IPS DF 6.9 (cell line): Measurements from ENCODE around the gene FOXL3.
A peak's percentile ranks its signal among the peaks of the same experiment; 100 is the strongest.
"Not testable (repeated sequence)": the region's sequence is repeated elsewhere in the genome, so short reads cannot be mapped to it uniquely, and the experiment has no call there.

Experiments
- DNase-seq: peaks from one replicate; pipeline ENCODE4 v3.0.0-alpha.2; 2013; ENCODE audit warnings: low read depth, low spot score
- H3K27ac ChIP-seq: one replicate; pipeline ENCODE4 v1.5.1; 2013; ENCODE audit warnings: low read length, control low read depth
- H3K27me3 ChIP-seq: 2 replicates; pipeline ENCODE4 v1.6.1; 2013; ENCODE audit warnings: mild to moderate bottlenecking, low read length; ENCODE audit not compliant: control insufficient read depth, insufficient read depth
- H3K36me3 ChIP-seq: 2 replicates; pipeline ENCODE4 v1.6.1; 2013; ENCODE audit warnings: low read length; ENCODE audit not compliant: control insufficient read depth, insufficient read depth
- H3K4me1 ChIP-seq: 2 replicates; pipeline ENCODE4 v1.6.1; 2013; ENCODE audit warnings: low read length; ENCODE audit not compliant: control insufficient read depth, insufficient read depth
- H3K4me3 ChIP-seq: 2 replicates; pipeline ENCODE4 v1.5.1; 2013; ENCODE audit warnings: mild to moderate bottlenecking, low read length
- H3K9me3 ChIP-seq: 2 replicates; pipeline ENCODE4 v1.6.1; 2013; ENCODE audit warnings: low read length, inconsistent platforms; ENCODE audit not compliant: control insufficient read depth, insufficient read depth
- WGBS: extraction: QIAGEN DNeasy Blood & Tissue Kit; methylation state at CpG from one replicate; pipeline ENCODE4 v1.1.7; 2013; ENCODE audit warnings: mixed read lengths, missing lambda C conversion rate; ENCODE audit not compliant: insufficient read length, insufficient coverage; 5-methylcytosine and 5-hydroxymethylcytosine counted together

Gene FOXL3

DNA sequence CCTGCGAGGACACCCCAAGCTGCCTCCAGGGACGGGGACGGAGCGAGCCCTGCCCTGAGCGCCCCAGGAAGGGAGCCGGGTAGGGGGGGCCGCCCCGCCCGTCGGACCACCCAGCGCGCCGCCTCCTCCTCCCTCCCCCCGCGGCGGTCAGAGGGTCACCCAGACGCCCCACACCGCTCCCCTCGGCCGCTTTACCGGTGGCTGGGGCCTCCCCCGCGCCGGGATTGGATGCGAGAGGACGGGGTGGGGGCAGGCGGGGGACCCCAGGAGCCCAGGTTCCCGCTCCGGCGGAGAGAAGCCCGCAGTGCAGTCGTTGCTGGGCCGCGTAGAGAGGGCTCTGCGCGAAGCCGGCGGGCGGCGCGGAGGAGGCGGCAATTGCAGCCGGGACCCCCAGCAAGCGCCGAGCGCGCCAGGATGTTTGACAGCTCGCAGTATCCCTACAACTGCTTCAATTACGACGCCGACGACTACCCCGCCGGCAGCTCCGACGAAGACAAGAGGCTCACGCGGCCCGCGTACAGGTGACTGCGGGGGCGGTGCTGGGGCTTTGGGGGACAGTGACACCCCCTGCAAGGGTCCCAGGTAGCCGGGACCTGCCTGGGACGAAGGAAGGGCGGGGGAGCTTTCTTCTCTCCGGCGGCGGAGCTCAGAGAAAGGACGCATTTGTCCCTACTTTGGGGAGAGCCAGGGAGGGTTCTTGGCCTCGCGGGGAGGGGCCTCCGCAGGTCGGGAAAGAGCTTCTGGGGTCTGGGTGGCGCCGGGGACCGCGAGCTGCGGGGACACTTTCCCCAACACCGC, at the start of gene FOXL3:
Gene FOXL3 (plus strand): TSS at position 415 of the 798 bp plus-strand sequence. CDS start 0 bp downstream, at position 415.
- Histone ChIP-seq H3K27me3 (peaks cover 40% of the 10 kb centered on the region), H3K4me1 (peaks cover 4% of the 10 kb centered on the region), H3K9me3 (no peaks in the 10 kb centered on the region), H3K4me3 (peak within 1 kb of the TSS; percentile 18), H3K36me3 (no peaks in the 10 kb centered on the region; the same call in 1 of the 2 replicates), H3K27ac (no peak within 1 kb of the TSS)
- no peak for DNase-seq
- no CpG with 5 or more reads among the region's 79 CpGs for WGBS

DNA sequence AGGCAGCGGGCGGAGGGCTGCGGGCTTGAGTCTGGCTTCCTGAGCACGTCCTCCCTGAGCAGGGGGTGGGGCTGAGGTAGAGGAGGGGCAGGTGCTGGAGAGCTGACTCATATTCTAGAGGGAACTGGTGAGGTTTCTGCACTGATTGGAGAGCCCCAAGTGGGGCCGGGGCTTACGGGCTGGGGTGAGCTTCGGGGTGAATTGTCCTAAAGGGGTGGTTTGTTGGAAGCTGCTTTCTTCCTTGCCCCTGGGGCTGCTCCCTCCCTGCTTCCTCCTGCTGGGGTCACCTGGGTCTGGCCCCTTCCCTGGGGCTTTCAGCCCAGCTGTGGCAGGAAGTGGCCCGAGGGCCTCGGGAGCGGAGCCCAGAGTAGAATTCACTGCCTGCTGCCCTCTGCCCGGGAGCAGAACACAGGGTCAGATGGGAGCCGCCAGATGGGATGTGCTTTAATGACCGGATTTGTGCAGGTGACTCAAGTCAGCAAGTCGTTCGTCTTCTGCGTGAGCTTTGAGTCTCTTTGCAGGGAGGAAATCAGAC, 49.0 kb upstream of the FOXL3 start:
- WGBS, result no CpG with 5 or more reads among the region's 16 CpGs
- no peak overlapping the region for H3K27ac ChIP-seq

DNA sequence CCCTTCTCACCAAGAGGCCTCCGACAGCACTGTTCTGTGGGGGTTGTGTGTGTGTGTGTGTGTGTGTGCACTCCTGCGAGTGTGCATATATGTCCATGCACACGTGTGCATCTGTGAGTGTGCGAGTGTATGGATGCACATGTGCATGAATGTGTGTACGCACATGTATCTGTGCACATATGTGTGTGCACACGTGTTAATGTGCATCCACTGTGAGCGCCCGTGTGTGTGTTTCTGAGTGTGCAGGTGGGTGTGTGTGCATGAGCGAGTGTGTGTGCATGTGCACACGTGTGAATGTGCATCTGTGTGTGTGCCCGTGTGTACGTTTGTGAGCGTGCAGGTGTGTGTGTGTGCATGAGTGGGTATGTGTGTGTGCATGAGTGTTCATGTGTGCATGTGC, 48.5 kb upstream of the FOXL3 start:
- H3K27ac ChIP-seq, result no peak overlapping the region
- 0 out of 2 replicates have a peak, but pooled peaks cover 2% of the 10 kb centered on the region for H3K36me3 ChIP-seq
- no peak overlapping the region for H3K4me3 ChIP-seq
- no peaks in the 10 kb centered on the region for H3K9me3 ChIP-seq
- H3K27me3 ChIP-seq, result no peaks in the 10 kb centered on the region
- H3K4me1 ChIP-seq, result peaks cover 2% of the 10 kb centered on the region; the same call in 1 of the 2 replicates
- DNase-seq, result no peak
- no CpG with 5 or more reads among the region's 13 CpGs for WGBS

More for the DNA sequence above, 49.0 kb upstream of the FOXL3 start:
- H3K4me1 ChIP-seq, result peaks cover 2% of the 10 kb centered on the region; the same call in 1 of the 2 replicates
- no peak for DNase-seq
- no peaks in the 10 kb centered on the region for H3K9me3 ChIP-seq
- no peaks in the 10 kb centered on the region for H3K36me3 ChIP-seq
- H3K27me3 ChIP-seq, result no peaks in the 10 kb centered on the region
- no peak overlapping the region for H3K4me3 ChIP-seq

DNA sequence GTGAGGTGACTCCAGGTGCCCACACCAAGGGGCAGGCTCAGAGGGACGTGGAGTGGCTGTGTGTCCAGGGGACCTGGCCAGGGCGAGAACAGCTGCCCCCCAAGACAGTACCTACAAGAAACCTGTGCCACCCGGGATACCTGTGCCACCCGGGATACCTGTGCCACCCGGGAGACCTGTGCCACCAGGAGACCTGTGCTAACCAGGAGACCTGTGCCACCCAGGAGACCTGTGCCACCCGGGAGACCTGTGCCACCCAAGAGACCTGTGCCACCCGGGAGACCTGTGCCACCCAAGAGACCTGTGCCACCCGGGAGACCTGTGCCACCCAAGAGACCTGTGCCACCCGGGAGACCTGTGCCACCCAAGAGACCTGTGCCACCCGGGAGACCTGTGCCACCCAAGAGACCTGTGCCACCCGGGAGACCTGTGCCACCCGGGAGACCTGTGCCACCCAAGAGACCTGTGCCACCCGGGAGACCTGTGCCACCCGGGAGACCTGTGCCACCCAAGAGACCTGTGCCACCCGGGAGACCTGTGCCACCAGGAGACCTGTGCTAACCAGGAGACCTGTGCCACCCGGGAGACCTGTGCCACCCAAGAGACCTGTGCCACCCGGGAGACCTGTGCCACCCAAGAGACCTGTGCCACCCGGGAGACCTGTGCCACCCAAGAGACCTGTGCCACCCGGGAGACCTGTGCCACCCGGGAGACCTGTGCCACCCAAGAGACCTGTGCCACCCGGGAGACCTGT, 47.0 kb upstream of the FOXL3 start:
- H3K27ac ChIP-seq, H3K36me3 ChIP-seq, H3K4me1 ChIP-seq, DNase-seq, H3K27me3 ChIP-seq, H3K9me3 ChIP-seq, H3K4me3 ChIP-seq: not testable (repeated sequence)
- WGBS, result no CpG with 5 or more reads among the region's 21 CpGs

DNA sequence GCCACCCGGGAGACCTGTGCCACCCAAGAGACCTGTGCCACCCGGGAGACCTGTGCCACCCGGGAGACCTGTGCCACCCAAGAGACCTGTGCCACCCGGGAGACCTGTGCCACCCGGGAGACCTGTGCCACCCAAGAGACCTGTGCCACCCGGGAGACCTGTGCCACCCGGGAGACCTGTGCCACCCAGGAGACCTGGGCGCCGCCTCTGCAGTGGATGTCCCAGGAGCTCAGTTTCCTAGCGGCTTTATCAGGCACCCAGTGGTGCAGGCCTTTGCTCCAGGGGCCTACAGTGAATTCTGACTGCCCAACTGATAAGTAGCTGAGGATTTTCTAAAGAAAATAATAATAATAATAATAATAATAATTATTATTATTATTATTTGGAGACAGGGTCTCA, 46.4 kb upstream of the FOXL3 start:
- not testable (repeated sequence) for H3K27me3 ChIP-seq, H3K4me1 ChIP-seq, H3K27ac ChIP-seq, H3K9me3 ChIP-seq, DNase-seq, H3K4me3 ChIP-seq, H3K36me3 ChIP-seq
- no CpG with 5 or more reads among the region's 10 CpGs for WGBS

DNA sequence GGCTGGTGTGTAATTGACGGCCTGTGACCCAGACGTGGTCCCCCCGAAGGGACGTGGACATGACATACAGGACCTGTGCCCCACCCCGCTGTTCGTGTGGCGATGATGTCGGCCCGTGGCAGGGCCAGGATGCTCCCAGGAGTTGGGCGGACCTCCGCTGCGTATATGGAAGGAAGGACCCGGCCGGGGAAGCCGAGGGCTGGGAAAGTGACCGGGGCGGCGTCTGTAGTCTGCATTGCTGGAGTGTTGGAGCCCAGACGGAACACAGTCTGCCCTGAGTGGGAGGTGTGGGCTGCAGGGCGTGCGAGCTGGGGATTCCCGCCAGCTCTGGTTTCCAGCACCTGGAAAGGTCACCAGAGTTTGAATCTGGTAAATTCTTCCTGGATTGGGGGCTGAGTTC, 45.0 kb upstream of the FOXL3 start:
- Histone ChIP-seq H3K4me3 (no peak overlapping the region), H3K27ac (no peak overlapping the region), H3K9me3 (no peaks in the 10 kb centered on the region), H3K27me3 (no peaks in the 10 kb centered on the region), H3K4me1 (peaks cover 2% of the 10 kb centered on the region; the same call in 1 of the 2 replicates), H3K36me3 (peaks cover 8% of the 10 kb centered on the region; the same call in 1 of the 2 replicates)
- no CpG with 5 or more reads among the region's 22 CpGs for WGBS
- DNase-seq, result no peak

DNA sequence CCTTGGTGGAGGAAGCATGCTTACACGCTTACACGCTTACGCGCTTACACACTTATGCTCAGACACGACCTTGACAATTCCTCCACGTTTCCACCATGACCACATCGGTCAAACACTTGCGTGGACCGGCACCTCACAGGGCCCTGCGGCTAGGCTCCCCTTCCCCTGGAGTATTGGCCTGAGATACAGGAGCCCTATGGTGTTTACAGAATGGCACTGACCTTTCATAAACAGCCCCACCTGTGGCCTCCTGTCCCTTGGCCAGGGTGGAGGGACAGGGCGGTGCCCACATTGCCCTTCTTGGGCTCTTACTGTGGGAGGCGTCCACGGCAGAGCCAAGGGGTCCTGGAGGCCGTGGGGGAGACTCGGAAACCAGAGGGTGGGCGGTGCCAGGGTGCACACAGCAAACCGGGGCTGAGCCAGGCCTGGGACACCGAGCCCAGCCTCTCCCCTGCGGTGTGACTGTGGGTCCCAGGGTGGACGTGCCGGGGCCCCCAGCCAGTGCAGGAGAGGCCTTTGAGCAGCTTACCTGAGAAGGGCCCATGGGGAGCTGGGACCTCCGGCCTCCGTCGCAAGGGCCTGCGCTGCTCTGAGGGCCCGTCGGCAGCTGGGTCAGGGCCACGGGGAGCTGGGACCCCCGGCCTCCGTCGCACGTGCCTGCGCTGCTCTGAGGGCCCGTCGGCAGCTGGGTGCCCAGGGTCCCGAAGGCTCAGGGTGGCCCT, 44.2 kb upstream of the FOXL3 start:
- Histone ChIP-seq H3K9me3 (no peaks in the 10 kb centered on the region), H3K36me3 (peaks cover 12% of the 10 kb centered on the region; the same call in 1 of the 2 replicates), H3K4me1 (peaks cover under 1% of the 10 kb centered on the region; the same call in 1 of the 2 replicates), H3K27ac (no peak overlapping the region), H3K4me3 (no peak overlapping the region), H3K27me3 (no peaks in the 10 kb centered on the region)
- DNase-seq, result no peak
- WGBS, result no CpG with 5 or more reads among the region's 36 CpGs

DNA sequence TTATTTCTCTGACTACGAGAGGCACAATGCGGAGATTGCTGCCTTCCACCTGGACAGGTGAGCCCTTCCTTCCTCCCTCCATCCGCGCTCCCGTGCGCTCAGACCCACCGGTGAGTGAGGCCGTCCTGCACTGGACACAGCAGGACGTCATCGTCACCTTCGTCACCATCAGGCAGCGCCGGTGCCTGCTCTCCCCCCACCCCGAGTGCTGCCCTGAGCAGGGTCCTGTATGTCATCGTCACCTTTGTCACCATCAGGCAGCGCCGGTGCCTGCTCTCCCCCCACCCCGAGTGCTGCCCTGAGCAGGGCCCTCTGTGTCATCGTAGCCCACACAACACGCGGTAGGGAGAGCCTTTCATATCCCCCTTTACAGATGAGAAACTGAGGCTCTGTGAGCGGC, 43.5 kb upstream of the FOXL3 start:
- H3K9me3 ChIP-seq, result no peaks in the 10 kb centered on the region
- no peak overlapping the region for H3K27ac ChIP-seq
- no peak for DNase-seq
- no peak overlapping the region for H3K4me3 ChIP-seq
- no peaks in the 10 kb centered on the region for H3K27me3 ChIP-seq
- no peaks in the 10 kb centered on the region; the same call in 1 of the 2 replicates for H3K4me1 ChIP-seq
- no CpG with 5 or more reads among the region's 22 CpGs for WGBS
- H3K36me3 ChIP-seq, result peaks cover 15% of the 10 kb centered on the region; the same call in 1 of the 2 replicates

DNA sequence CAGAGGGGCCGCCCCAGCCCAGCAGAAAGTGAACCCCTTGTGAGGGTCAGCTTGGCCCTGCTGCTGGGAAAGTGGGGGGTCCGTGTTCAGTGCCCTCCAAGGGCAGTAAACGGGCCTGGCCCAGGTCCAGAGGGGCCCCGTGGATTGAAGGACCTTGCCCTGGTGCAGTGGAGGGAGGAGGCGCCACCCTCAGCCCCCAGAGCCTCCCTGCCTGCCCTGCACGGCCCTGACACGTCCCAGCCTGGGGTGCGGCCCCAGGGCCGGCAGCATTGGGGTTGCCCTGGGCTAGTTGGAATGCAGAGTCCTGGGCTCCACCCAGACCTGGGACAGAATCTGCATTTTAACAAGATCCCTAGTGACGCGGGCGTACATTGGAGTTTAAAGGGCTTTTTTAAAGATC, 42.8 kb upstream of the FOXL3 start:
- no peaks in the 10 kb centered on the region for H3K4me1 ChIP-seq
- H3K27me3 ChIP-seq, result no peaks in the 10 kb centered on the region
- DNase-seq, result no peak
- peaks cover 15% of the 10 kb centered on the region; the same call in 1 of the 2 replicates for H3K36me3 ChIP-seq
- no peaks in the 10 kb centered on the region for H3K9me3 ChIP-seq
- H3K27ac ChIP-seq, result no peak overlapping the region
- no CpG with 5 or more reads among the region's 12 CpGs for WGBS
- H3K4me3 ChIP-seq, result no peak overlapping the region

DNA sequence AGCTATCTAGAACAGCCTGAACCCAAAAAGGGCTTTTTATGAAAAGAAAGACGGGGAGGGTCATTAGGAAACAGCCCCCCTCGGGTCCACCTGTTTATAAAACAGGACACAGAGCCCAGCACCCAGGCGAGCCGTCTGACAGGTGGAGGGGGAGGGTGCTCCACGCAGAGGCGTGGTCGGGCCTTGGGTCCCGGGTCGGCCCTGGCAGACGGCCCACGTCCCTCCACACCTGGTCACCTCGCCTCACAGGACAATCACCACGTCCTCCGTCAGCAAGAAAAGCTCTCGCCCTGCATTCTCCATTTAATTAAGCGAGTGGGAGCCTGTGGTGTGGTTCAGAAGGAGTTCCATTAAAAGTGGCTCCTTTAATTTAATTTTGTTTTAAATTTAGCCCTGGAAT, 42.3 kb upstream of the FOXL3 start:
- WGBS, result no CpG with 5 or more reads among the region's 16 CpGs
- no peak for DNase-seq
- H3K27me3 ChIP-seq, result no peaks in the 10 kb centered on the region
- H3K4me3 ChIP-seq, result no peak overlapping the region
- no peak overlapping the region for H3K27ac ChIP-seq
- no peaks in the 10 kb centered on the region for H3K9me3 ChIP-seq
- no peaks in the 10 kb centered on the region for H3K4me1 ChIP-seq
- H3K36me3 ChIP-seq, result peaks cover 19% of the 10 kb centered on the region; the same call in 1 of the 2 replicates
